ENCODE measurements around the gene PRAMEF5. TPM values are rescaled to one million over a fixed set of nuclear protein-coding genes. Genes with fewer than 3 reads are reported as not detected.
"Not testable (repeated sequence)": the region's sequence is repeated elsewhere in the genome, so short reads cannot be mapped to it uniquely, and the experiment has no call there.

PRAMEF5 gene
- total RNA-seq, 1 experiment from 2014 or later: not detected

DNA sequence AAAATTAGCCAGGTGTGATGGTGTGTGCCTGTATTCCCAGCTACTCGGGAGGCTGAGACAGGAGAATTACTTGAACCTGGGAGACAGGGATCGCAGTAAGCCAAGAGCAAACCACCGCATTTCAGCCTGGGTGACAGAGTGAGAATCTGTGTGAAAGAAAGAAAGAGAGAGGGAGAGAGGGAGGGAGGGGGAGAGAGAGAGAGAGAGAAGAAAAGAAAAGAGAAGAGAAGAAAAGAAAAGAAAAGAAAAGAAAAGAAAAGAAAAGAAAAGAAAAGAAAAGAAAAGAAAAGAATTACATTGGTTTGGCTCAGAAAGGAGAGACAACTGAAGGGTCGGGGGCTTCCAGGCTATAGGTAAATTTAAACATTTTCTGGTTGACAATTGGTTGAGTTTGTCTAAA lies 14.4 kb upstream of the PRAMEF5 start:
- not testable (repeated sequence) for H3K9me3 ChIP-seq (replicated peaks); H3K36me3 ChIP-seq; DNase-seq; H3K4me1 ChIP-seq; H3K4me3 ChIP-seq; H3K27ac ChIP-seq
- peaks cover 20% of the 10 kb centered on the region for H3K27me3 ChIP-seq

DNA sequence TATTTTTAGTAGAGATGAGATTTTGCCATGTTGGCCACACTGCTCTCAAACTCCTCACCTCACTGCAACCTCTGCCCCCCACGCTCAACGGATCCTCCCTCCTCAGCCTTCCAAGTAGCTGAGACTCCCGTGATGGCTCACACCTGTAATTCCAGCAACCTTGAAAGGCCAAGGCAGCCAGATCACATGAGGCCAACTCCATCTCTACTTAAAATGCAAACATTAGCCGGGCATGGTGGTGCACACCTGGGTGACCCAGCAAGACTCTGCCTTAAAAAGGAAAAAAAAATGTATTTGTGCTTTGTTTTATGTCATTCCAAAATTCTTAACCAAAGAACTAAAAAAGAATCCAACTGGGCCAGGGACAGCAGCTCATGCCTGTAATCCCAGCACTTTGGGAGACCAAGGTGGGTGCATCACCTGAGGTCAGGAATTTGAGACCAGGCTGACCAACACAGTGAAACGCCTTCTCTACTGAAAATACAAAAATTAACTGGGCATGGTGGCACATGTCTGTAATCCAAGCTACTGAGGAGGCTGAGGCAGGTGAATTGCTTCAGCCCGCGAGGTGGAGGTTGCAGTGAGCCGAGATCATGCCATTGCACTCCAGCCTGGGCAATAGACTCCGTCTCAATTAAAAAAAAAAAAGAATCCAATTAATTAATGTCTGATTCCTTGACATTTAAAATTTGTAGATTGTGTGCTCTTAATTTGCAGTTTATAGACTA lies 10.3 kb upstream of the PRAMEF5 start:
- H3K4me3 ChIP-seq; H3K36me3 ChIP-seq; H3K4me1 ChIP-seq; H3K27me3 ChIP-seq; DNase-seq; H3K9me3 ChIP-seq (replicated peaks); H3K27ac ChIP-seq: not testable (repeated sequence)

DNA sequence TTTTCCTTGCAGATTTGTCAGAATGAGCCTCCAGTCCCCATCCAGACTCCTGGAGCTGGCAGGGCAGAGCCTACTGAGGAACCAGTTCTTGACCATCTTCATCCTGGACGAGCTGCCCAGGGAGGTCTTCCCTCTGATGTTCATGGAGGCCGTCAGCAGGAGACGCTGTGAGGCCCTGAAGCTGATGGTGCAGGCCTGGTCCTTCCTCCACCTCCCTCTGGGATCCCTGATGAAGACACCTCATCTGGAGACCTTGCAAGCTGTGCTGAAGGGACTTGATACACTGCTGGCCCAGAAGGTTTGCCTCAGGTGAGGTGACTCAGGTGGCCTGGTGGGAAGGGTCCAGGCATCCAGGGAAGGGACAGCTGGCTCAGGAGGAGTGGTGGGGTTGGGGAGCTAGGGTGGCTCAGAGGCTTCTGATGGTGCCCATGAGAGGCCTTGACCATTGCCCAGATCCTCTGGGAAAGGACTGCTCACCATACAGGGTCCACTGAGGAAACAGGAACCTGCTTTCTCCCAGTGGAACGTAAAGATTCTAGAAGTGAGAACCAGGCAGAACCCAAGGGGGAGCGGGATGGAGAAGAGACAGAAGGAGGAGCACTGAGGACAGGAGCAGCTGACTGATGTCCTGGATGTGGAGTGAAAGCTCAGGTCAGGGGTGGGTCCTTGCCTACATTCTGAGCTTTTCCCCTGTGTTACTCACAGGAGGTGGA lies 8.0 kb upstream of the PRAMEF5 start:
- H3K27ac ChIP-seq; H3K9me3 ChIP-seq (replicated peaks); H3K4me1 ChIP-seq; H3K27me3 ChIP-seq; H3K36me3 ChIP-seq; H3K4me3 ChIP-seq; DNase-seq: not testable (repeated sequence)

DNA sequence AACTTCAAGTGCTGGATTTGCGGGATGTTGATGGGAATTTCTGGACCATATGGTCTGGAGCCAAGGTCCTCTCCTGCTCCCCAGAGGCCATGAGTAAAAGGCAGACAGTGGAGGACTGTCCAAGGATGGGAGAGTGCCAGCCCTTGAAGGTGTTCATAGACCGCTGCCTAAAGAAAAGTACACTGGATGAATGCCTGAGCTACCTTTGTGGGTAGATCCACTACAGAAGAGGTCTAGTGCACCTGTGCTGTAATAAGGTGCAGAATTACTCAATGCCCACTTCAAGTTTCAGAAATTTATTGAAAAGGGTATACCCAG lies 7.5 kb upstream of the PRAMEF5 start:
- not testable (repeated sequence) for H3K4me1 ChIP-seq; H3K36me3 ChIP-seq; H3K4me3 ChIP-seq; DNase-seq; H3K27me3 ChIP-seq; H3K9me3 ChIP-seq (replicated peaks); H3K27ac ChIP-seq

DNA sequence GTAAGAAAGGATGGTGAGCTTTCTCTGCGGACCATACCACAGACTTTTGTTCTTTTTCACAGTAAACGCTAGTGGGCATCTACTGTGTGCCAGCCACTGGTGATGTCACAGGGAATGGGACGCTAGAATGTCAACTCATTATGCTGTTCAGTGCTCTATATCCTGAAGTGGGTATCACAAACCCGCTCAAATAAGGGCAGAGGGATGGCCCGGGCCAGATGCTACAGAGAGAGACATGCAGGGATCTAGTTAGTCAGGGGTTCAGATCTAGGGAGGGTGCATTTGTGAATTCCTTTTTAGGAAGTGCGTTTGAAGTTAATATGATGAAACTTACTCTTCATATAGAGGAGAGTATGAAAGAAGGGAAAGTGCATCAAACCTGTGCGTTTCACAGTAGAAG lies 6.9 kb upstream of the PRAMEF5 start:
- H3K4me1 ChIP-seq; H3K27ac ChIP-seq; H3K36me3 ChIP-seq; H3K4me3 ChIP-seq; H3K27me3 ChIP-seq; DNase-seq; H3K9me3 ChIP-seq (replicated peaks): not testable (repeated sequence)

DNA sequence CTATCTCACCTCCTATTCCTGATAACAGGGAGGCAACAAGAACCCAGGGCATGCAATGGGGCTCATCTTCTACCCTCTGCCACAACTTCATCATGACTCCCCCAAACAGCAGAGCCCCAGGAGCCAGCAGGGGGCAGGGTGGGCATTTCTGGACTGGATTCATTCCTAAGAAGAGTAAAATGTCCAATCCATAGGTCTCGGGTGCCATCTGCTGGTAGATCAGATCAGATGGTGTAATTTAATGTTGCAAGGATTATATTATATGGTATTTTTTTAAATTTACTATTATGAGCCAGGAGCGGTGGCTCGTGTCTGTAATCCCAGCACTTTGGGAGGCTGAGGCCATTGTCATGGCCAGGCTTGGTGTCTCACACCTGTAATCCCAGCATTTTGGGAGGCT lies 11.1 kb downstream of the PRAMEF5 start:
- not testable (repeated sequence) for H3K4me1 ChIP-seq; H3K36me3 ChIP-seq; DNase-seq; H3K27ac ChIP-seq; H3K9me3 ChIP-seq (replicated peaks); H3K27me3 ChIP-seq; H3K4me3 ChIP-seq

DNA sequence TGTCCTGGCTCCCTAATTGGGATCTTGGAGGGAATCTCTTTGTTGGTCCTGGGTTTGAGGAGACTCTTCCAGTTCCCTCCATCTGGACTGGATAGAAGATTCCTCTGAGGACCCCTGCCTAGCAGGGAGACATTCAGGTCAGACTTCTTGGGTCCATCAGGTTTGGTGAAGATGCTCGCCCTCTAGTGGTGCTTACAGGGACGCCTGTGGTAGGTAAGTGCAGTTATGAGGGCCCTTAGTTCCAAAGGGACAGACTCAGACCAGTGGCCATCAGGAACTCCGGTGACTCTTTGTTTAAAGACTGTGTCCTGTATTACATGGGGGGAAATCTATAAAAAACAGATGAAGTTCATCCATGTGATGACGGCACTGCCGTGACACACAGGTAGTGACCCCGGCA lies 23.0 kb downstream of the PRAMEF5 start:
- H3K4me1 ChIP-seq; H3K27ac ChIP-seq; DNase-seq; H3K27me3 ChIP-seq; H3K36me3 ChIP-seq; H3K9me3 ChIP-seq (replicated peaks); H3K4me3 ChIP-seq: not testable (repeated sequence)

DNA sequence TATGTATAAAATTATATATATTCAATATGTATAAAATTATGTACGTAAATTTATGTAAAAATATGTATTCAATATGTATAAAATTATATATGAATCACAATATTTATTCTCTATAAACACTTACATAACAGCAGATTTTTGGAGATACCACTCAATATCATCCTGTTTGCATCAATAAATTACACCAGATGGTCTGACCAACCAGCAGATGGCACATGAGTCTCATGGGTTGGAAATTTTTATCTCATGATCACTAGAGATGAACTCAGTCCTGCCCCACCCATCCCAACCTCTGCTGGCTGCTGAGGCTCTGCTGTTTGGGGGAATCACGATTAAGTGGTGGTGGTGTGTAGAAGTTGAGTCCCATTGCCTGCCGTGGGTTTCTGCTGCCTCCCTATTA lies 25.6 kb downstream of the PRAMEF5 start:
- not testable (repeated sequence) for H3K36me3 ChIP-seq; H3K4me1 ChIP-seq; DNase-seq; H3K27ac ChIP-seq; H3K9me3 ChIP-seq (replicated peaks); H3K4me3 ChIP-seq; H3K27me3 ChIP-seq

DNA sequence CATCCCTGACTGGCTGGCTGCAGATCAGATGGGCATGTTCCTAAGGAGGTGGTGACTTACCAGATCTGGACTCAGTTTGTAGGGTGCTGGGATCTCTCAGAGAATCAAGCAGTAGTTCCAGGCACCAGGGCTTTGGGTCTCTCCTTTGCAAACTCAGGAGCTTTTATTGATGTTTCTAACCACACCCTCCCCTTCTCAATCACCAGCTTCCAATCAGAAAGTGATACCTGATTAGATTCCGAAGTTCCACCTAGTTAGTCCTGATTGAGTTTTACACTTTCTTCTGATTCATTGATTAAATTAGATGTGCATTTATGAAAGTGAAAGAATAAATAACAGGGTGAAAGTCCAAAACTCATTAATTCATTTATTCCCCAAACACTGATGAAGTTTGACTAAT lies 31.0 kb downstream of the PRAMEF5 start, which contains the start of gene PRAMEF8:
Gene PRAMEF8, minus strand, starts transcription at position 101 of the 400 bp plus-strand sequence. CDS start 1,046 bp downstream, outside the sequence.
- not testable (repeated sequence) for H3K27ac ChIP-seq; H3K4me3 ChIP-seq; H3K36me3 ChIP-seq; H3K4me1 ChIP-seq; H3K27me3 ChIP-seq; H3K9me3 ChIP-seq (replicated peaks); DNase-seq

DNA sequence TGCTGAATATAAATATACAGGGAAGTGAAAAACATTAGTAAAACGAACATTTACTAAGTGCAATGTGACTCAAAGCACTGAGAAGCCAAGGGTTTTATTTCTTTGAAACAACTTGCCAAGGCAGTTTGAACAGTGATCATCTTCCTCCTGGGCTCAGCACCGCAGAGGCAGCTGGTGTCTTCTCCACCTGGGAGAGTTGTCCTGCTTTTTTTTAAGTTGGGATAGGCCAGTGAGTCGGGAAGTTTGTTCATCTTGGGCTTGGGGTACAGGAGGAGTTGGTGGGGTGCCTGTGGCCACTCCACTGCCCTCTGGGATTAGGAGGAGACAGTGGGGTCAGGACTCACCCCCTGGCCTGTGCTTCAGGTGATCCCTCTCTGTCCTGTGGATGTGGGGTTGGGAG lies 35.0 kb downstream of the PRAMEF5 start:
- not testable (repeated sequence) for H3K27me3 ChIP-seq; H3K9me3 ChIP-seq (replicated peaks); H3K4me1 ChIP-seq; H3K27ac ChIP-seq; H3K36me3 ChIP-seq; DNase-seq; H3K4me3 ChIP-seq

DNA sequence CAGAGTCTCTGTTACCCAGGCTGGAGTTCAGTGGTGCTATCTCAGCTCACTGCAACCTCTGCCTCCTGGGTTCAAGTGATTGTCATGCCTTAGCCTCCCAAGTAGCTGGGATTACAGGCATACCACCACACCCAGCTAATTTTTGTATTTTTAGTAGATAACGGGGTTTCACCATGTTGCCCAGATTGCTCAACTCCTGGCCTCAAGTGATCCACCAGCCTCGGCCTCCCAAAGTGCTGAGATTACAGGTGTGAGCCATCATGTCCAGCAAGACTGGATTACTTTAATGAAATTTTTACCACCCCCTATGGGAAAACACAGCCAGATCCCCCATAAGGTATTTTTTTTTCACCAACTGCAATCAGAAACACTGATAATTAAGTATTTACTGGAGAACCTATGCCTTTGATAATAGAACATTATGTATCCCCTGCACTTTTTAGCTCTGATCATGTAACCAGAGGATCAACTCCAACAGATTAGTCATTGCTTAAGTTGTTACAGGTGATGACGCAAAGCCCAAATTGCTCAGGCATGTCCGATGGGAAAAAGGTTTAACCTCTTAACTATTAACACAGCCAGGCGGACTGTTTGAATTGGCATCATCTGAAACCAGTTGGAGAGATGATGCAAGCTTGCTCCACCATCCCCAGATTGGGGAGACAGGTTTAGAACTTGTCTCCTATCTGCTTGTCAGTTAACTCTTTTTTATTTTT lies 43.4 kb downstream of the PRAMEF5 start:
- not testable (repeated sequence) for H3K27ac ChIP-seq

DNA sequence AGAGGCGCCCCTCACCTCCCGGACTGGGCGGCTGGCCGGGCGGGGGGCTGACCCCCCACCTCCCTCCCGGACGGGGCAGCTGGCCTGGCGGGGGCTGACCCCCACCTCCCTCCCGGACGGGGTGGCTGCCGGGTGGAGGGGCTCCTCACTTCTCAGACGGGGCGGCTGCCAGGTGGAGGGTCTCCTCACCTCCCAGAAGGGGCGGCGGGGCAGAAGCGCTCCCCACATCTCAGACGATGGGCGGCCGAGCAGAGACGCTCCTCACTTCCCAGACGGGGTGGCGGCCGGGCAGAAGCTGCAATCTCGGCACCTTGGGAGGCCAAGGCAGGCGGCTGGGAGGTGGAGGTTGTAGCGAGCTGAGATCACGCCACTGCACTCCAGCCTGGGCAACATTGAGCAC lies 44.7 kb downstream of the PRAMEF5 start:
- H3K27me3 ChIP-seq; H3K36me3 ChIP-seq; H3K4me1 ChIP-seq; H3K27ac ChIP-seq; H3K4me3 ChIP-seq; DNase-seq; H3K9me3 ChIP-seq (replicated peaks): not testable (repeated sequence)

More for the DNA sequence above, 43.4 kb downstream of the PRAMEF5 start:
- not testable (repeated sequence) for H3K4me1 ChIP-seq; H3K4me3 ChIP-seq; H3K36me3 ChIP-seq; DNase-seq; H3K9me3 ChIP-seq (replicated peaks); H3K27me3 ChIP-seq

DNA sequence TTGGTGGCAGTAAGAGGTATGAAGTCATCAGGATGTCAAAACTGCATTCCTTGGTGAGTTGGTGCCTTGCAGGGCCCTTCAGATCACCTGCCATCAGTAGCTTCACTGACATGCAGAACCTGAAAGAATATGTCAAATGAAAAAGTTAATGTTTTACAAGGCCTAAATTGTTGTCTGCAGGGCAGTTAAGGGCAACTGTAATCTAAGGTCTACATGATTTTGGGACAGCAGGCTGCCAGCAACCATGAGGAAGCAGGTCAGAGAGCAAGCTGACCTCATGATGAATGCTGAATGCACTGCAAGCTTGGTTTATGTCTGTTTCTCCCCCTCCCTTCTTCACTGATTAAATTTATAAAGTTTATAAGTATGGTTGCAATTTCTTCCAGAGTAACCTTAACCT lies 48.2 kb downstream of the PRAMEF5 start:
- DNase-seq; H3K27me3 ChIP-seq; H3K36me3 ChIP-seq; H3K27ac ChIP-seq; H3K9me3 ChIP-seq (replicated peaks); H3K4me1 ChIP-seq; H3K4me3 ChIP-seq: not testable (repeated sequence)

DNA sequence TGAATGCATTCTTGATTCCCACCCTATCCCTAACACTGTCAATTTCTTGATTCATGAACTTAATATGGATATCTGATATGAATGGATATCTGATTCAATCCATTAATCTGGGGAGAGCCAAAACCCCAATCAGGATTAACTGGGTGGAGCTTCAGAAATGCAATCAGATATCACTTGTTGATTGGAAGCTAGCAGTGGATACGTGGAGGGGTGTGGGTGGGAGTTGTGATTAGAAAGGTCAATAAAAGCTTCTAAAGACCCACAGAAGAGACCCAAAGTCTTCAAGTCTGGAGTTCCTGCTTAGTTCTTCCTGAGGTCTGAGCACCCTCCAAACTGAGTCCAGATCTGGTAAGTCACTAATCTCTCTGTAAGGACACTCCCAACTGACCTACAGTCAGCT lies 49.2 kb downstream of the PRAMEF5 start, which contains the start of gene PRAMEF33:
Gene PRAMEF33, plus strand, starts transcription at position 301 of the 400 bp plus-strand sequence. CDS start 2,416 bp downstream, outside the sequence.
- not testable (repeated sequence) for H3K27me3 ChIP-seq; H3K36me3 ChIP-seq; H3K9me3 ChIP-seq (replicated peaks); H3K4me3 ChIP-seq; H3K4me1 ChIP-seq; DNase-seq; H3K27ac ChIP-seq

Measured in SJCRH30 (cell line).